OCI-LY1 (cell line): ENCODE measurements around the gene DYNC1H1.
"Not testable (repeated sequence)": the region's sequence is repeated elsewhere in the genome, so short reads cannot be mapped to it uniquely, and the experiment has no call there.

ENCODE experiments used
- H2AFZ ChIP-seq: fragments of 200-600 bp; sonication (generic), shearing (Covaris generic); 2 replicates; pipeline ENCODE4 v1.6.0; 2014; ENCODE audit warnings: antibody characterized with exemption, mild to moderate bottlenecking, low read length
- H3F3A ChIP-seq: fragments of 200-600 bp; sonication (generic), shearing (Covaris generic); 2 replicates; pipeline ENCODE4 v1.6.0; 2014; ENCODE audit warnings: mild to moderate bottlenecking, antibody characterized with exemption, low read length, moderate library complexity; ENCODE audit not compliant: insufficient read depth
- H3K27ac ChIP-seq: fragments of 200-600 bp; sonication (generic); 2 replicates; pipeline ENCODE4 v1.5.1; 2014; ENCODE audit warnings: low read length, mixed run types, mild to moderate bottlenecking, low read depth; ENCODE audit not compliant: poor library complexity, severe bottlenecking
- H3K27me3 ChIP-seq: fragments of 200-600 bp; sonication (generic); 2 replicates; pipeline ENCODE4 v1.6.0; 2014; ENCODE audit warnings: antibody characterized with exemption, mild to moderate bottlenecking, low read length, moderate library complexity; ENCODE audit not compliant: insufficient read depth
- H3K36me3 ChIP-seq: fragments of 200-600 bp; sonication (generic); 2 replicates; pipeline ENCODE4 v1.6.1; 2014; ENCODE audit warnings: mild to moderate bottlenecking, antibody characterized with exemption, low read length, moderate library complexity, mixed read lengths; ENCODE audit not compliant: insufficient read depth
- H3K4me1 ChIP-seq: fragments of 200-600 bp; sonication (generic); 2 replicates; pipeline ENCODE4 v1.5.1; 2014; ENCODE audit warnings: mild to moderate bottlenecking, low read length, moderate library complexity; ENCODE audit not compliant: insufficient read depth, severe bottlenecking
- H3K4me2 ChIP-seq: fragments of 200-600 bp; sonication (generic), shearing (Covaris generic); 2 replicates; pipeline ENCODE4 v1.6.1; 2014; ENCODE audit warnings: low read length
- H3K4me3 ChIP-seq: fragments of 200-600 bp; sonication (generic); 2 replicates; pipeline ENCODE4 v1.5.1; 2014; ENCODE audit warnings: low read length, low read depth, mild to moderate bottlenecking, mixed read lengths; ENCODE audit not compliant: poor library complexity, severe bottlenecking
- H3K79me2 ChIP-seq: fragments of 200-600 bp; shearing (Covaris generic); 2 replicates; pipeline ENCODE4 v1.6.1; 2016; ENCODE audit warnings: mixed run types, low read length, mixed read lengths; ENCODE audit not compliant: insufficient read depth
- H3K9ac ChIP-seq: fragments of 200-600 bp; sonication (generic), shearing (Covaris generic); 2 replicates; pipeline ENCODE4 v1.6.1; 2014; ENCODE audit warnings: mild to moderate bottlenecking, low read length, mixed read lengths
- H3K9me2 ChIP-seq: fragments of 200-600 bp; sonication (generic), shearing (Covaris generic); 2 replicates; pipeline ENCODE4 v1.6.1; 2014; ENCODE audit warnings: low read depth, mild to moderate bottlenecking, low read length, mixed read lengths
- H3K9me3 ChIP-seq: fragments of 200-600 bp; shearing (Covaris generic); 2 replicates; pipeline ENCODE4 v1.6.1; 2014; ENCODE audit warnings: low read length, mixed read lengths
- H4K20me1 ChIP-seq: fragments of 200-600 bp; sonication (generic), shearing (Covaris generic); 2 replicates; pipeline ENCODE4 v1.6.0; 2016; ENCODE audit warnings: mild to moderate bottlenecking, low read length; ENCODE audit not compliant: insufficient read depth
- EZH2 ChIP-seq: fragments of 200-600 bp; sonication (generic), shearing (Covaris generic); IDR thresholded peaks from 2 replicates; pipeline ENCODE4 v1.8.0; 2017; ENCODE audit warnings: borderline replicate concordance, mixed run types, mild to moderate bottlenecking, antibody characterized with exemption, low read length, moderate library complexity, mixed read lengths
- TF ChIP-seq, protein P1 (sequence below): fragments of 200-600 bp; sonication (generic), shearing (Covaris generic); IDR thresholded peaks from 2 replicates; pipeline ENCODE4 v1.5.1; 2017; ENCODE audit warnings: mild to moderate bottlenecking, antibody characterized with exemption, low read length, moderate library complexity, mixed read lengths

Gene DYNC1H1

DNA sequence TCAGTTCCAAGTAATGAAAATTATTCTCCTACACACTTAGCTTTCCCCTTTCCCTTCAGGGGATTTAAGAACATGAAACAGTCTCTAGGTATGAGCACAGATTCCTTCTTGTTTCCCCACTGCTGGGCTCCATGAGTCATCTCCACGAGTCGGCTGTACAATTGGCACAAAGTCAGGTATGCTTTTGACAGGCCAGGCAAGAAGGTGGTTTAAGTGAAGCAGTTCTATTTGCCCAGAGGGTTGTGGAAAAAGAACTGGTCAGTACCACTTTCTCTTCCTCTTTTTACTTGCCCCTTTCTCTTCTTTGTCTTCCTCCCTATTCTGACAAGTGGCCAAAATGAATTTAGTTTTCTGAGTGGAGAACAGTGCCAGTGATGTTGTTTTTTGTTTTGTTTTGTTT is 16.3 kb downstream of the DYNC1H1 start:
- no peak for TF ChIP-seq EZH2
- TF ChIP-seq, protein P1, sequence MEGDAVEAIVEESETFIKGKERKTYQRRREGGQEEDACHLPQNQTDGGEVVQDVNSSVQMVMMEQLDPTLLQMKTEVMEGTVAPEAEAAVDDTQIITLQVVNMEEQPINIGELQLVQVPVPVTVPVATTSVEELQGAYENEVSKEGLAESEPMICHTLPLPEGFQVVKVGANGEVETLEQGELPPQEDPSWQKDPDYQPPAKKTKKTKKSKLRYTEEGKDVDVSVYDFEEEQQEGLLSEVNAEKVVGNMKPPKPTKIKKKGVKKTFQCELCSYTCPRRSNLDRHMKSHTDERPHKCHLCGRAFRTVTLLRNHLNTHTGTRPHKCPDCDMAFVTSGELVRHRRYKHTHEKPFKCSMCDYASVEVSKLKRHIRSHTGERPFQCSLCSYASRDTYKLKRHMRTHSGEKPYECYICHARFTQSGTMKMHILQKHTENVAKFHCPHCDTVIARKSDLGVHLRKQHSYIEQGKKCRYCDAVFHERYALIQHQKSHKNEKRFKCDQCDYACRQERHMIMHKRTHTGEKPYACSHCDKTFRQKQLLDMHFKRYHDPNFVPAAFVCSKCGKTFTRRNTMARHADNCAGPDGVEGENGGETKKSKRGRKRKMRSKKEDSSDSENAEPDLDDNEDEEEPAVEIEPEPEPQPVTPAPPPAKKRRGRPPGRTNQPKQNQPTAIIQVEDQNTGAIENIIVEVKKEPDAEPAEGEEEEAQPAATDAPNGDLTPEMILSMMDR: no peak
- H3F3A ChIP-seq: no peaks in the 10 kb centered on the region
- H3K27ac ChIP-seq: peak overlapping the region; percentile 73
- H3K9me2 ChIP-seq: no peaks in the 10 kb centered on the region
- H2AFZ ChIP-seq: no peak overlapping the region
- H3K27me3 ChIP-seq: no peaks in the 10 kb centered on the region
- H3K36me3 ChIP-seq: peaks cover 64% of the 10 kb centered on the region
- H3K9ac ChIP-seq: no peak overlapping the region
- no peaks in the 10 kb centered on the region for H3K79me2 ChIP-seq
- peaks cover 7% of the 10 kb centered on the region for H3K4me1 ChIP-seq
- H3K4me3 ChIP-seq: no peak overlapping the region
- H3K4me2 ChIP-seq: no peak overlapping the region
- H4K20me1 ChIP-seq: no peaks in the 10 kb centered on the region
- H3K9me3 ChIP-seq: no peaks in the 10 kb centered on the region

DNA sequence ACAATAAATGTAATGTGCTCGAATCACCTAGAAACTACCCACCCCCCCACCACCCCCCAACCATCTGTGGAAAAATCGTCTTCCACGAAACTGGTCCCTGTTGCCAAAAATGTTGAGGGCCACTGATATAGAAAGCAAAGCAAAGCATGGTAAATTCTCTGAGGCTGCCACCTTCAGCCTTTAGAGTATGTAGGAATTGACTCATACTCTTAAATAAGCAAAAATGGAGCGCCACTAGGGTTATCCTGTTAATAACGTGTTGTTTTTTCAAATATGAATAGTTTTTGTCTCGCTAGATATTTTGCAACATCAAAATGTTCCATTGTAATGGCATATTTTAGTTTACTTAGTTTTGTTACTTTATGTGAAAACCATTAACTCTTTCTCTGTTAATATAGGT is 18.2 kb downstream of the DYNC1H1 start:
- H3K4me2 ChIP-seq: no peak overlapping the region
- H3K27ac ChIP-seq: no peak overlapping the region
- peaks cover 71% of the 10 kb centered on the region for H3K36me3 ChIP-seq
- H3F3A ChIP-seq: no peaks in the 10 kb centered on the region
- H3K9ac ChIP-seq: no peak overlapping the region
- H3K27me3 ChIP-seq: no peaks in the 10 kb centered on the region
- TF ChIP-seq, protein P1: no peak
- TF ChIP-seq EZH2: no peak
- H3K9me3 ChIP-seq: no peaks in the 10 kb centered on the region
- H3K9me2 ChIP-seq: no peaks in the 10 kb centered on the region
- no peak overlapping the region for H2AFZ ChIP-seq
- H3K4me3 ChIP-seq: no peak overlapping the region
- H3K4me1 ChIP-seq: peaks cover 7% of the 10 kb centered on the region
- H4K20me1 ChIP-seq: no peaks in the 10 kb centered on the region
- H3K79me2 ChIP-seq: no peaks in the 10 kb centered on the region

DNA sequence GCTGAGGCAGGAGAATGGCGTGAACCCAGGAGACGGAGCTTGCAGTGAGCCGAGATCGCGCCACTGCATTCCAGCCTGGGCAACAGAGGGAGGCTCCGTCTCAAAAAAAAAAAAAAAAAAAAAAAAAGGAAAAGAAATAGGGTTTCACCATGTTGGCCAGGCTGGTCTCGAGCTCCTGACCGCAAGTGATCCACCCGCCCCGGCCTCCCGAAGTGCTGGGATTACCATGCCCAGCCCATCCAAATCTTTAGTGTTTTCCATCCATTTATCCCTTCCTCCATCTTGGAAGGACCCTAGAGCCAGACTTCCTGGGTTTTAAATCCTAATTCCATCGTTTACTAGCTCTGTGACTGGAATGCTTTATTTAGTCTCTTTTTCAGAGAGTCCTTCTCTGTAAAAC is 20.5 kb downstream of the DYNC1H1 start:
- H4K20me1 ChIP-seq, H3K4me1 ChIP-seq, H3K4me2 ChIP-seq, H2AFZ ChIP-seq, H3K27me3 ChIP-seq, H3K9me2 ChIP-seq, H3K27ac ChIP-seq, H3K79me2 ChIP-seq, H3K9me3 ChIP-seq, H3K4me3 ChIP-seq, H3F3A ChIP-seq, H3K9ac ChIP-seq: not testable (repeated sequence)
- peaks cover 73% of the 10 kb centered on the region for H3K36me3 ChIP-seq

DNA sequence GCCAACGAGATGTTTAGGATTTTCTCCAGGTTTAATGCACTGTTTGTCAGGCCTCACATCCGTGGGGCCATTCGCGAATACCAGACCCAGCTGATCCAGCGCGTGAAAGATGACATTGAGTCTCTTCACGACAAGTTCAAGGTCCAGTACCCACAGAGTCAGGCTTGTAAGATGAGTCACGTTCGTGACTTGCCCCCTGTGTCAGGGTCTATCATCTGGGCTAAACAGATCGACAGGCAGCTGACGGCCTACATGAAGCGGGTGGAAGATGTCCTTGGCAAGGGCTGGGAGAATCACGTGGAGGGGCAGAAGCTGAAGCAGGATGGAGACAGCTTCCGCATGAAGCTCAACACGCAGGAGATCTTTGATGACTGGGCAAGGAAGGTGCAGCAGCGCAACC is 21.6 kb downstream of the DYNC1H1 start:
- H3K27ac ChIP-seq: no peak overlapping the region
- H3K9me2 ChIP-seq: no peaks in the 10 kb centered on the region
- H3K9me3 ChIP-seq: no peaks in the 10 kb centered on the region
- TF ChIP-seq EZH2: no peak
- TF ChIP-seq, protein P1: no peak
- H3K4me1 ChIP-seq: no peaks in the 10 kb centered on the region
- no peaks in the 10 kb centered on the region for H4K20me1 ChIP-seq
- H3F3A ChIP-seq: no peaks in the 10 kb centered on the region
- H2AFZ ChIP-seq: no peak overlapping the region
- no peak overlapping the region for H3K4me3 ChIP-seq
- H3K27me3 ChIP-seq: no peaks in the 10 kb centered on the region
- H3K4me2 ChIP-seq: no peak overlapping the region
- no peaks in the 10 kb centered on the region for H3K79me2 ChIP-seq
- H3K9ac ChIP-seq: no peak overlapping the region
- H3K36me3 ChIP-seq: peaks cover 71% of the 10 kb centered on the region
